KG1 (cell line): Measurements from ENCODE around the gene TSPAN15.
A peak's percentile ranks its signal among the peaks of the same experiment; 100 is the strongest.

Experiments used
- DNase-seq: peaks from one replicate; lab custom pipeline; 2025; lab: John Stamatoyannopoulos, UW

Gene TSPAN15

GRCh38 chr10:69466158-69466490 is 14.9 kb downstream of the TSPAN15 start:
- no peak for DNase-seq

DNA sequence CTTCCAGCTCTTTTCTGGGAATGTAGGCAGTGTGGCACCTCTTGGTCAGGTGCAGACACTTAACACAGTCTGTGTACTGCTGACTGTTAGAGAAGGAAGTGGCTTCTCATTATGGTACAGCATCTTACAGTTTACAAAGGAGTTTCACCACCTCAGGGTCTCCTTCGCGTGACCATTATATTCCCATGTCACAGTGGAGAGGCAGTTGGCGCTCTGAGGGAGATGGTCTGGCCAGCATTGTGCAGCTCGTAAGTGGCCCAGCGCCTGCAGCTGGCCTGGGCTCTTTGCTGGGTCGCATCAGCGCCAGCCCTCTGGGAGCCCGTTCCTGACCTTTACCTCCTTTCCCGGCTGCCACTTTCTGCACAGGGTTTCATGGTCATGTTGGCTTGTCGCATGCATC is 15.4 kb downstream of the TSPAN15 start:
- no peak for DNase-seq

GRCh38 chr10:69467928-69468750 is 16.9 kb downstream of the TSPAN15 start:
- DNase-seq: no peak

DNA sequence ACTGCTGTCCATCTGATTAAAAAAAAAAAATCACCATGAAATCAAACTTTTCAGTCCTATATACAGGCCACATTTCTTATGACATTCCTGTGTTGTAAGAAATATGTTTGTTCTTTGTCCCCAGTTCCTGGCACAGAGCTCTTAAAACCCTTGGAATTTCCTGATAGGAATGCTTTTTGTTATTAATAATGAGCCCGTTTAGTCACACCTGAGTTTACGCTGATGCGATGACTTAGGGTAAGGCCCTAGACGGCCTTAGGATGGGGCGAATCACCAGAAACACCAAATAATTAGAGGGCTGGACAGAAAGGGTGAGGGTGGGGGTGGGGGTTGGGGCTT is 17.5 kb downstream of the TSPAN15 start:
- DNase-seq: no peak

DNA sequence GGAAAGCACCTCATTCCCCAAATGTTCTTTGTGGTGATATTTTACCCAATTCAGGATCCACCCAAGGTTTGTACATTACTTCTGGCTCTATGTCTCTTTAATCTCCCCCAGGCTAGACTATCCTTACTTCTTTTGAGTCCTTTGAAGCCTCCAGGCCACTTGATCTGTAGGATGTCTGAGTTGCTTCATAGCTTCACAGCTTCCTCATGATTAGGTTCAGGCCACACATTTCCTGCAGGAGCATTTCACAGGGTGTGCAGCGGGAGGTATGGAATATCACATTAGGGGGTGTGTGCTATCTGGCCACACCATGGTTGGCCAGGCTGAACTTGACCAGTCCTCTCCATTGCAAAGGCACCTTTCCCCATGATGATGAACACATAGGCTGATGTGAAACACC is 18.7 kb downstream of the TSPAN15 start:
- peak; percentile 23 for DNase-seq

DNA sequence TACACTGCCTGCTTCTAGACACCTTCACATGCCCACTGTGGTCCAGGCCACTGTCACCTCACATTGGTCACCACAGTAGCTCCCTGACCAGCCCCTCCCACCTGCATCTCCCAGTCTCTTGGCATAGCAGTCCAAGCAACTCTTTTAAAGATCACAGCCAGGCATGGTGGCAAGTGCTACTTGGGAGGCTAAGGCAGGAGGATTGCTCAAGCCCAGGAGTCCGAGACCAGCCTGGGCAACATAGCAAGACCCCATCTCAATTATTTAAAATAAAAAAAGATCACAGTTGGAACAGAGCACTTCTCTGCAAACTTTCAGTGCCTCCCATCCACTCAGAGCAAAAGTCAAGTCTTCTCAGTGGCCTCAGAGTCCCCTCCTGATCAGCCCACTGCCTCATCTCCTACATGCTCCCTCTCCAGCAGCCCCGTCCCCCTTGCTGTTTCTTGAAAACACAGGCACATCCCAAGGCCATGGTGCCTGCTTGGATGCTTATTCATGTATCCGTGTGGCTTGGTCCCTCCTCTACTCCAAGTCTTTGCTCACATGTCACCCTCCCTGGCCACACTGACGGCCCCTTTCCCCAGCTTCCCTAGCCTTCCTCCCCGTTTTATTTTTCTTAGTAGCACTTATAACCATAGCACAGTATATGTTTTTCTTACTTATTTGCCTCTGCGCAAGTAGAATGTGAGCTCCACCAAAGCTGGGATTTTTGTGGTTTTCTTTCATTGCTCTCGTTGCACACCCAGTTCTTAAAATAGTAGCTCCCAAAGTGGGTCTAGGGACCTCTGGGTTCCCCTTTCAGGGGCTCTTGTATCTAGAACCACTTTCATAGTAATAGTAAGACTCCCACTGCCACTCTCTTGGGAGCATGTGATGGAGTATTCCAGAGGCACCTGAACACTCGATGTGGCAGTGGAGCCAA is 19.5 kb downstream of the TSPAN15 start:
- no peak for DNase-seq

DNA sequence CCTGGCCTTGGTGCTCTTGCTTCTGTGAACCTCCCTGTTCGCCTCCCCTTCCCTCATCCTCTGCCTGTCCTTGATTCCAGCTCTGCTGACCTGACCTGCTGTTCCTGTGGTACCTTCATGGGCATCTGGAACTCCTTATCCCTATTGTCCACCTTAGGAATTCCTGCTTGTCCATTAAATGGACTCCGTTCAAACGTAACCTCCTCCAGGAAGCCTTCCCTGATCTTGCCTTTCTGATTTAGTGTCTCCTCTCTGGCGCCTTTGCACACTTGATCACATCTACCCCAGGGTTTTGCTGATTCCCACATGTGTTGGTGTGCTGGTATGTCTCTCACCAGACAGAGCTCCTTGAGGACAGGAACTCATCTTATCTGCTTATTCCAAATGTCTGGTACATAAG is 20.9 kb downstream of the TSPAN15 start:
- DNase-seq: no peak

- no peak for DNase-seq
Observed at GRCh38 chr10:69472544-69472943, 21.3 kb downstream of the TSPAN15 start.

GRCh38 chr10:69473304-69473990 is 22.2 kb downstream of the TSPAN15 start:
- no peak for DNase-seq

DNA sequence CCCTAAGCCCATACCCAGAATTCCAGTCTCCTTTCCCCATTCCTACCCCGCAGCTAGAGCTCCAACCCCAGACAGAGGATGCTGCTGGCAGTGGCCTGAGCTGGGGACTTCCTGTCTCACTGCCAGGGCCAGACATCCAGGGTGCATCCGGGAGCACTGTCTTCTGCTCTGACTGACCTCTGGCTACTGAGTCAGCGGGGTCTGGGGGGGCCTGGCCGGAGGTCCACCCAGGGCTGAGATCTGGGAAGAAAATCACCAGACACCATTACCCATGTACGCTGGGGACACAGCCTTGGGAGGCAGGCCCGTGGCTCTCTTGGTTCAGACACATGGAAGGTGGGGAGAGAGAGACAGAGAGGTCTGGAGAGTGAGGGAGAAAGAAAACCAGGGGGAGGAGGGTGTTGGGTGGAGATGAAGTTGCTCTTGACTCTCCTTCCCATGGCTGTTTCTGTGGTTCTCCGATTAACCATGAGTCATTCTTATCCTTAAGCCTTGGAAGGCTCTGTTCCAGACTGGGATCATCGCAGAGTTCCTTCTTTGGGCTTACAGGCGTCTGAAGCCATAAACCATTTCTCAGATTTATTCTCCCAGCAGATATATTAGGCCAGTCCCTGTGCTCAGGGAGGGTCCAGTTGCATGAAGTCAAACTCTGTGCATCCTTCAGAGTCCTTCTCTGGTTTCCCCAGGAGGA is 23.6 kb downstream of the TSPAN15 start:
- DNase-seq: no peak

GRCh38 chr10:69475433-69475830 is 24.2 kb downstream of the TSPAN15 start:
- DNase-seq: no peak

GRCh38 chr10:69477968-69478597 is 26.8 kb downstream of the TSPAN15 start:
- DNase-seq: no peak

- DNase-seq: no peak
Observed at GRCh38 chr10:69479240-69480067, 28.2 kb downstream of the TSPAN15 start.

- DNase-seq: no peak
Observed at GRCh38 chr10:69480068-69480412, 28.8 kb downstream of the TSPAN15 start.

GRCh38 chr10:69481305-69481704 is 30.0 kb downstream of the TSPAN15 start:
- no peak for DNase-seq

DNA sequence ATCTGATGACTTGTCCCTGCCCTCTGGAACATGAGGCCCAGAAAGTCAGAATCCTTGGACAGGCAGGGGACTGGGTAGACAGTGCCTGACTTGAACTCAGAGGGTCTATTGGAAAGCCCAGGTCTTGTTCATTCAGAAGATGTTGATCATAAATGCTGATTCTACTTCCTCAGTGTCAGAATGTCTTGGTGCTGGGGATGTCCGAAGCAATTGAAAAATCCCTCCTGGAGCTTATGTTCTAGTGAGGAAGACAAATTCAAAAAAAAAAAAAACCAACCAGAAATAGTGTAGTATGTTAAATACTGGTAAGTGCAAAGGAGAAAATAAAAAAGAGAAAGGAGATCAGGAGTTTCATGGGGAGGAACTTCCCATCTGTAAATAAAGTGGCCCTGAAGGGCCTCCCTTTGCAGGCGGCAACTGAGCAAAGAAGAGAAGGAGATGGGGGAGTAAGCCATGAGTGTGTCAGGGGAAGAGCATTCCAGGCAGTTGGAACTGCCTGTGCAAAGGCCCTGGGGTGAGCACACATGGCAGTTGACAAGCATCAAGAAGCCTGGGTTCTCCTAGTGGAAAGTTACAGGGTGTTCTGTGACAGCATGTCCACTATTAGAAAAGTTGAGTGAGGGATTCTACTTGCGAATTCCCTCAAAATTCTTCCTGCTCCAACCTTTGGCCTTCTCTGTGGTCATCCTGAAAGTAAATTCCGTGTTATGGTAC is 30.7 kb downstream of the TSPAN15 start:
- DNase-seq: no peak

DNA sequence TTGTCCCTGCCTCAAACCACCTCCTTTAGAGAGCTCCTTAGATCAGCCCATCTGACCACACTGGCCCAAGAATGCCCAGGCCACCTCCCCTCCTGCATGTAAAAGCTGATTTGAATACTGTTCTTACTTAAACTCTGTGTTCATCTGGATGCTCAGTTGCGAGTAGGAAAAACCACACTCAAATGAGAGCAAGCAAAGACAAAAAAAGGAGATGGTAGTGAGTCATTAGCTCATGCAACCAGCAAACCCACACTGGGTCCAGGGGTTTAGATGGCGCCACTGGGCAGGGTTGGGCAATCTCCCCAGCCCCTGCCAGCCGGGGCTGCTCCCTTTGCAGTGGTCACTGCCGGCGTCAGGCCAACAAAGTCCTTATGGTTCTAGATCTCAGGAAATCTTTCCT is 32.7 kb downstream of the TSPAN15 start:
- DNase-seq: no peak

GRCh38 chr10:69484736-69485135 is 33.5 kb downstream of the TSPAN15 start:
- DNase-seq: no peak

GRCh38 chr10:69486922-69487730 is 35.9 kb downstream of the TSPAN15 start:
- DNase-seq: no peak
